Measurements from ENCODE around the gene SPA17. TPM values are rescaled to one million over a fixed set of nuclear protein-coding genes. Genes with fewer than 3 reads are reported as not detected.

The SPA17 gene
- total and polyA plus RNA-seq, 2 of the 4 experiments (the other 2 are of a cell fraction) = 9.9 to 10.6 TPM

DNA sequence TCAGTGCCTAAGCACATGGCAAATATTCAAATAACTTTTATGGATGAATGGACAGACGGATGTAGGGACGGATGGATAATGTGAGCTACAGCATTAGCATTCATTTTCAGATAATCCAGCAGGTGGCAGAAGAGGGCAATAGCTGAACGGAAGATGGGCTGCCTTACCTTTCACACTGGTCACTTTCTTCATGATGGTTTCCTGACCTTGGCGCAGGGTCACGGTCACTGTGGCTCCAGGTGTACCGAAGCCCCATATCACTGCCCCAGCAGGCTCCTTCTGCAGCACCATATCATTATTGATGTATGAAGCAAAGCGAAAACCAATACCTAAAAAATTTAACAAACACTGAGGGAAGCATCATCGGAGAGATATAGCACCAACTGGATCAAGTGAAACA, 4.5 kb upstream of the SPA17 start:
- Histone ChIP-seq H3K9me3 (ENCODE audit: control insufficient read depth, insufficient read depth, low read length) (no peaks in the 10 kb centered on the region), H2AK9ac (replicated peaks; ENCODE audit: low read depth, low read length, poor library complexity) (no peak overlapping the region), H3K79me1 (ENCODE audit: low read depth in 1 of 2, low read length in 2 of 2) (peaks cover 6 to 11% of the 10 kb centered on the region in 2 experiments; a peak in 3 of 4 replicates), H3K4me2 (ENCODE audit: low read depth, low read length) (no peak overlapping the region), H2BK15ac (ENCODE audit: low read depth, low read length) (no peak overlapping the region), H3K27ac (ENCODE audit: insufficient read depth, low read length) (no peak overlapping the region), H3K4me1 (ENCODE audit: control insufficient read depth, insufficient read depth, low read length) (peaks cover 3% of the 10 kb centered on the region; the same call in 1 of the 2 replicates), H3K9ac (ENCODE audit: low read depth, low read length) (no peak overlapping the region), H4K8ac (ENCODE audit: low read depth in 2 of 2, low read length in 2 of 2) (no peak overlapping the region), H3K9me1 (ENCODE audit: insufficient read depth, low read length) (no peaks in the 10 kb centered on the region), H3K23ac (ENCODE audit: low read depth, low read length) (no peak overlapping the region), H3K36me3 (ENCODE audit: control insufficient read depth, insufficient read depth, low read length) (no peaks in the 10 kb centered on the region; the same call in 1 of the 2 replicates), H3K4ac (ENCODE audit: low read depth, low read length) (no peak overlapping the region), H4K5ac (ENCODE audit: low read depth, low read length) (no peak overlapping the region), H2BK20ac (ENCODE audit: low read depth, low read length) (no peak overlapping the region), H2BK120ac (ENCODE audit: low read depth, low read length) (no peak overlapping the region), H3K14ac (replicated peaks; ENCODE audit: low read depth, low read length) (no peak overlapping the region), H2BK5ac (ENCODE audit: low read depth, low read length, poor library complexity, severe bottlenecking) (no peak overlapping the region), H2AK5ac (ENCODE audit: low read depth, low read length) (no peak overlapping the region), H3K56ac (ENCODE audit: extremely low read depth, insufficient read depth, low read length) (no peak overlapping the region), H3K18ac (ENCODE audit: low read depth, low read length) (no peak overlapping the region), H2AFZ (replicated peaks; ENCODE audit: low read length, poor library complexity) (peak overlapping the region; percentile 69), H4K91ac (ENCODE audit: insufficient read depth, low read depth, low read length) (no peak overlapping the region), H3K27me3 (ENCODE audit: control insufficient read depth, insufficient read depth, low read length) (no peaks in the 10 kb centered on the region), H3K4me3 (ENCODE audit: insufficient read depth, low read depth, low read length) (no peak overlapping the region), H4K20me1 (ENCODE audit: insufficient read depth, low read length) (no peaks in the 10 kb centered on the region)
- BruUV-seq (replicated peaks) = no TSS peak
- POLR2A ChIA-PET (ENCODE audit: unreplicated experiment) = interaction anchor here (1.0 kb wide), 1 partner anchor 124 kb away, joined by 3 read pairs; no protein-coding TSS in a partner anchor
- intact Hi-C loops (cut with micrococcal nuclease) (loop anchor here (1.0 kb wide), 3 partner anchors 94 to 168 kb away; no protein-coding TSS in a partner anchor), in situ Hi-C loops (cut with MboI; ENCODE audit: low sequenced_read_pairs) (loop anchor here (25.0 kb wide), 1 partner anchor 743 kb away; no protein-coding TSS in a partner anchor), dilution Hi-C loops (cut with HindIII; ENCODE audit: low sequenced_read_pairs, unreplicated experiment) (no loop called here)
- peak; percentile 30 for ATAC-seq (ENCODE audit: low read depth)
- WGBS, 2 experiments (ENCODE audit: extremely low coverage in 2 of 2, insufficient read length in 1 of 2) = 4% methylated on average over 3 of the region's 8 CpGs; no CpG with 5 or more reads in 1 of the 2 experiments
- CTCF ChIA-PET = interaction anchor here (0.6 to 1.8 kb wide), 5 partner anchors 8 to 145 kb away, joined by 3 to 5 read pairs (median 4); no protein-coding TSS in a partner anchor
- TF ChIP-seq, protein P1, sequence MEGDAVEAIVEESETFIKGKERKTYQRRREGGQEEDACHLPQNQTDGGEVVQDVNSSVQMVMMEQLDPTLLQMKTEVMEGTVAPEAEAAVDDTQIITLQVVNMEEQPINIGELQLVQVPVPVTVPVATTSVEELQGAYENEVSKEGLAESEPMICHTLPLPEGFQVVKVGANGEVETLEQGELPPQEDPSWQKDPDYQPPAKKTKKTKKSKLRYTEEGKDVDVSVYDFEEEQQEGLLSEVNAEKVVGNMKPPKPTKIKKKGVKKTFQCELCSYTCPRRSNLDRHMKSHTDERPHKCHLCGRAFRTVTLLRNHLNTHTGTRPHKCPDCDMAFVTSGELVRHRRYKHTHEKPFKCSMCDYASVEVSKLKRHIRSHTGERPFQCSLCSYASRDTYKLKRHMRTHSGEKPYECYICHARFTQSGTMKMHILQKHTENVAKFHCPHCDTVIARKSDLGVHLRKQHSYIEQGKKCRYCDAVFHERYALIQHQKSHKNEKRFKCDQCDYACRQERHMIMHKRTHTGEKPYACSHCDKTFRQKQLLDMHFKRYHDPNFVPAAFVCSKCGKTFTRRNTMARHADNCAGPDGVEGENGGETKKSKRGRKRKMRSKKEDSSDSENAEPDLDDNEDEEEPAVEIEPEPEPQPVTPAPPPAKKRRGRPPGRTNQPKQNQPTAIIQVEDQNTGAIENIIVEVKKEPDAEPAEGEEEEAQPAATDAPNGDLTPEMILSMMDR (conservative IDR thresholded peaks at IDR 0.05; ENCODE audit: low read depth, low read length) = peak; percentile 82
- peak; percentile 91 for TF ChIP-seq RAD21 (IDR thresholded peaks at IDR 0.05; ENCODE audit: low read length)
- peak; percentile 85 for TF ChIP-seq SMC3 (IDR thresholded peaks at IDR 0.05; ENCODE audit: low read depth, low read length)
- no peak for TF ChIP-seq BHLHE40 (IDR thresholded peaks at IDR 0.05; ENCODE audit: low read depth, low read length)
- no peak for TF ChIP-seq NFE2L2 (IDR thresholded peaks at IDR 0.05; ENCODE audit: low read depth, low read length)
- TF ChIP-seq, protein P2, sequence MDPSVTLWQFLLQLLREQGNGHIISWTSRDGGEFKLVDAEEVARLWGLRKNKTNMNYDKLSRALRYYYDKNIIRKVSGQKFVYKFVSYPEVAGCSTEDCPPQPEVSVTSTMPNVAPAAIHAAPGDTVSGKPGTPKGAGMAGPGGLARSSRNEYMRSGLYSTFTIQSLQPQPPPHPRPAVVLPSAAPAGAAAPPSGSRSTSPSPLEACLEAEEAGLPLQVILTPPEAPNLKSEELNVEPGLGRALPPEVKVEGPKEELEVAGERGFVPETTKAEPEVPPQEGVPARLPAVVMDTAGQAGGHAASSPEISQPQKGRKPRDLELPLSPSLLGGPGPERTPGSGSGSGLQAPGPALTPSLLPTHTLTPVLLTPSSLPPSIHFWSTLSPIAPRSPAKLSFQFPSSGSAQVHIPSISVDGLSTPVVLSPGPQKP (IDR thresholded peaks at IDR 0.05; ENCODE audit: borderline replicate concordance, low read depth, low read length) = no peak
- DNase-seq = peak; percentile 54
